ENCODE measurements around the gene C18orf63. TPM values are rescaled to one million over a fixed set of nuclear protein-coding genes. Genes with fewer than 3 reads are reported as not detected.

Gene C18orf63
- total and polyA plus RNA-seq, 2 experiments from 2014 or later: not detected

DNA sequence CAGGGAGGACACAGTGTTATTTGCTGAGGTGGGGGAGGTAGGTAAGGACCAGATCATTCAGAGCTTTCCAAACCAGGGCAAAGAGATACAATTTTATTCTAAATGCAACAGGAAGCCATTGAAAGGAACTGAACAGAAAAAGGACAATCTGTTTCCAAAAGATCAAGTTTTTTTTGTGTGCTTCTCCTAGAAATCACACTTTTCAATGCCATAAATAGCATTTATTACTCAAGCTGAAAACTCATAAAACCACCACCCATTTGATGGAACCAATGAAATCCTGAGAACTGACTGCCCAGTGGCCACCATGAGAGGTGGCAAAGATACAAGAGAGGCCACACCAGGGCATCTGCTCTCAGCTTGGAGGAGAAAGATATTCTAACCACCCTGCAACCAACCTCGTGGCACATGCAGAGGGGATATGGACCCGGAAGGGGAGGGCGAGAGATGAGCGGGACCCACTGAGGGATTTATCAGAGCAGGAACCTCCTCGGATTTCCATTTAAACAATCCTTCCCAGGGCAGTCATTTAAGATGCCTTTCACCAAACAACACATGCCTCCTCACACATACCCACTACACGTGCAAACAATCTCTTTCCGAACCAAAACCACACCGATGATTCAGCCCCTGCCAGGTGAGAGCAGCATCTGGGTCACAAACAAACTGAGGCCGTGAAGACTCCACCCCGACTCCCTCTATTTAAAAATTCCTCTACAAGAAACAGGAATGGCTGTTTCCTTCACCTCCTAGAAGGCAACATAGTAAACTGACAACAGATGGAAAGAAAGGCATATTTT, 32.7 kb upstream of the C18orf63 start:
- Histone ChIP-seq H3K4me1 (ENCODE audit: insufficient read depth) (peaks cover 69% of the 10 kb centered on the region), H3K27me3 (ENCODE audit: insufficient read depth) (no peaks in the 10 kb centered on the region), H3K9me2 (ENCODE audit: insufficient read depth) (no peaks in the 10 kb centered on the region), H3K4me3 (peak overlapping the region; percentile 35; the same call in 1 of the 2 replicates), H2AFZ (no peak overlapping the region), H3F3A (replicated peaks; ENCODE audit: low read depth) (peaks cover 6% of the 10 kb centered on the region; the same call in 1 of the 2 replicates), H3K36me3 (ENCODE audit: insufficient read depth) (no peaks in the 10 kb centered on the region), H3K4me2 (peak overlapping the region; percentile 79), H3K79me2 (replicated peaks; ENCODE audit: insufficient read depth) (peaks cover 99% of the 10 kb centered on the region), H4K20me1 (replicated peaks; ENCODE audit: insufficient read depth) (peaks cover 6% of the 10 kb centered on the region; the same call in 1 of the 2 replicates), H3K27ac (ENCODE audit: low read depth) (peak overlapping the region; percentile 90)
- Mint-ChIP-seq H3K4me3 (peak overlapping the region; percentile 59), H3K36me3 (ENCODE audit: low read depth) (peaks cover 42% of the 10 kb centered on the region), H3K27ac (peak overlapping the region; percentile 98), H3K27me3 (ENCODE audit: insufficient read depth, low read depth, poor library complexity) (peaks cover 11% of the 10 kb centered on the region), H3K9me3 (peaks cover 2% of the 10 kb centered on the region; the same call in 1 of the 3 replicates), H3K4me1 (peaks cover 71% of the 10 kb centered on the region)
- ATAC-seq (no peak), DNase-seq (ENCODE audit: low spot score) (no peak)
- TF ChIP-seq REST (IDR thresholded peaks at IDR 0.05; ENCODE audit: unreplicated experiment) (no peak), ZNF114 (CRISPR knock-in tag; IDR thresholded peaks at IDR 0.05) (no peak), ZNF462 (CRISPR knock-in tag; IDR thresholded peaks at IDR 0.05) (no peak), EZH2 (IDR thresholded peaks at IDR 0.05; ENCODE audit: low read depth, unreplicated experiment) (no peak), EZH2phosphoT487 (IDR thresholded peaks at IDR 0.05; ENCODE audit: unreplicated experiment) (no peak), NANOG (IDR thresholded peaks at IDR 0.05; ENCODE audit: borderline replicate concordance) (no peak), ZNF331 (CRISPR knock-in tag; IDR thresholded peaks at IDR 0.05; ENCODE audit: low read depth) (no peak), CREB1 (CRISPR knock-in tag; IDR thresholded peaks at IDR 0.05; ENCODE audit: low read depth) (no peak), JUNB (IDR thresholded peaks at IDR 0.05; ENCODE audit: unreplicated experiment) (no peak), STAT1 (IDR thresholded peaks at IDR 0.05; ENCODE audit: unreplicated experiment) (no peak)
